ENCODE measurements around the gene CNIH2. TPM values are rescaled to one million over a fixed set of nuclear protein-coding genes. Genes with fewer than 3 reads are reported as not detected.

Gene CNIH2
- total RNA-seq, 1 donor from 2014 or later = 0.52 TPM

DNA sequence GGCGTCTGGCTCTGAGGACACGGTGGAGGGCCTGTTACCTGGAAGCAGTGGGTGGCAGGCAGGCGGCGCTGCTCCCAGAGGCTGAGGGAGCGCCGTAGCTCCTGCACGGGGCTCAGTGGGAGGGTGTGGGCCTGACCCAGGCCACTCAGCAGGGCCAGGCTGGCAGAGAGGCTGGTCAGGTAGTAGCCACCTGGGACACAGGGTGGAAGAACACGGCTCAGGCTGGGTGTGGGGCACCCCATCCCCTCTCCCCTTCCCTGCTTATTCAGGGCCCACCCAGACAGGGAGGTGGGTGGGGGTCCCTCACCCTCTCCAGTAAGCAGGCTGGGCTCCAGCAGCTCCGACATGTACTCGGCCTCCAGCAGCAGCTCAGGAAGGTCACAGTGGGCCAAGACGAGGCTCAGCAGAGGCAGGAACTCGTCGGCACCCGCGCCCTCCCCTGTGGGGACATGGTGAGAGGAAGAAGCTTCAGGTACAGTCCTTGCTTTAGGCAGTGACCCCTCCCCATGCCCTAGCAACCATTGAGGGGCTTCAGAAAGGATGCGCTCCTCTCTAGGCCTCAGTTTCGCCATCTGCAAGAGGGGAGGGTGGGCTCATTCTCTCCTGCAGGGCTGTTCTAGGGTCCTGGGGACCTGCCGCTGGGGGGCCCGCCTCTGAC, 55.4 kb downstream of the CNIH2 start:
- no peak for ATAC-seq

Other genes starting within 250 kb of the CNIH2 start
- gene GAL3ST3, start 229.0 kb upstream of the CNIH2 start, total RNA-seq = not detected
- gene SF3B2, start 225.8 kb upstream of the CNIH2 start, total RNA-seq = 76.7 TPM
- 41.7 TPM for gene PACS1, start 207.9 kb upstream of the CNIH2 start, total RNA-seq
- 14.2 TPM for gene KLC2, start 20.5 kb upstream of the CNIH2 start, total RNA-seq
- 145 TPM for gene RAB1B, start 9.5 kb upstream of the CNIH2 start, total RNA-seq
- gene YIF1A, start 11.0 kb downstream of the CNIH2 start, total RNA-seq = 69.7 TPM
- gene TMEM151A, start 13.7 kb downstream of the CNIH2 start, total RNA-seq = not detected
- 4.0 TPM for gene CD248, start 38.9 kb downstream of the CNIH2 start, total RNA-seq
- 23.1 TPM for gene RIN1, start 58.3 kb downstream of the CNIH2 start, total RNA-seq
- 31.8 TPM for gene BRMS1, start 66.9 kb downstream of the CNIH2 start, total RNA-seq
- 3.5 TPM for gene B4GAT1, start 69.5 kb downstream of the CNIH2 start, total RNA-seq
- 3.6 TPM for gene SLC29A2, start 93.6 kb downstream of the CNIH2 start, total RNA-seq
- gene NPAS4, start 142.9 kb downstream of the CNIH2 start, total RNA-seq = not detected
- 66.4 TPM for gene MRPL11, start 160.7 kb downstream of the CNIH2 start, total RNA-seq
- 3.7 TPM for gene PELI3, start 188.7 kb downstream of the CNIH2 start, total RNA-seq
- gene DPP3, start 202.3 kb downstream of the CNIH2 start, total RNA-seq = 46.9 TPM
- 11.8 TPM for gene BBS1, start 232.5 kb downstream of the CNIH2 start, total RNA-seq

Measured in esophagus mucosa (tissue), 1 donor.